Measurements from ENCODE around the gene IL9R. TPM values are rescaled to one million over a fixed set of nuclear protein-coding genes. Genes with fewer than 3 reads are reported as not detected.

Gene IL9R
- total and polyA plus RNA-seq, 9 of the 15 experiments (the other 6 are each of a cell fraction or from before 2014, with no cell fraction given) = 0.58 to 2.7 (median 1.6) TPM

DNA sequence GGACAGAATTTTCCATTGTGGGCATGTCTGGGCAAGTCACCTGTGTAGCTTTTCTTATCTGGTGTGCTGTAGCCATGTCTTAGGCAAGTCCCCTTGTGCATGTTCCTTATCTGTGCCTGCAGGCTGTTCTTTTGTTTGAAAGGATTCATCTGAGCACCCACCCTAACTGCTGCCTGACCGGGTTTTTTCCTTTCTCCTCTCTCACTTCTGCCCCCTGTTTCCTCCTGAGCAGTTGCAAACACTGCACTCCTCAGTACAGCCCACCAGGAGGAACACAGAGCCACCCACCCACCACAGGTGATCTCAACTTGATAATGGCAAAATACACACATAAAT, 29.2 kb upstream of the IL9R start (continued):
- TF ChIP-seq SLC30A9 (CRISPR knock-in tag; IDR thresholded peaks at IDR 0.05) (no peak), FOXK1 (CRISPR knock-in tag; IDR thresholded peaks at IDR 0.05; ENCODE audit: borderline replicate concordance) (no peak), ZBTB1 (CRISPR knock-in tag; IDR thresholded peaks at IDR 0.05; ENCODE audit: borderline replicate concordance, low read depth) (no peak), STAG1 (CRISPR knock-in tag; IDR thresholded peaks at IDR 0.05; ENCODE audit: borderline replicate concordance) (no peak), CBFA2T2 (conservative IDR thresholded peaks at IDR 0.05) (peak; percentile 70), ZKSCAN3 (CRISPR knock-in tag; IDR thresholded peaks at IDR 0.05) (no peak), MAX (CRISPR knock-in tag; IDR thresholded peaks at IDR 0.05) (no peak), BCOR (IDR thresholded peaks at IDR 0.05) (no peak), SRSF9 (IDR thresholded peaks at IDR 0.05; ENCODE audit: borderline replicate concordance, low read depth, low read length) (no peak), RBM22 (IDR thresholded peaks at IDR 0.05; ENCODE audit: low read depth, low read length, poor library complexity, severe bottlenecking) (no peak), ZNF76 (CRISPR knock-in tag; IDR thresholded peaks at IDR 0.05; ENCODE audit: borderline replicate concordance) (no peak), MBD1 (CRISPR knock-in tag; IDR thresholded peaks at IDR 0.05) (no peak), CBX3 (IDR thresholded peaks at IDR 0.05; ENCODE audit: borderline replicate concordance in 1 of 2, low read length in 2 of 2) (peak in 1 of 2 experiments; percentile 64; a peak in 1 of 3 replicates), KDM1A (IDR thresholded peaks at IDR 0.05) (peak; percentile 69 to 74)
- TF ChIP-seq, protein P1, sequence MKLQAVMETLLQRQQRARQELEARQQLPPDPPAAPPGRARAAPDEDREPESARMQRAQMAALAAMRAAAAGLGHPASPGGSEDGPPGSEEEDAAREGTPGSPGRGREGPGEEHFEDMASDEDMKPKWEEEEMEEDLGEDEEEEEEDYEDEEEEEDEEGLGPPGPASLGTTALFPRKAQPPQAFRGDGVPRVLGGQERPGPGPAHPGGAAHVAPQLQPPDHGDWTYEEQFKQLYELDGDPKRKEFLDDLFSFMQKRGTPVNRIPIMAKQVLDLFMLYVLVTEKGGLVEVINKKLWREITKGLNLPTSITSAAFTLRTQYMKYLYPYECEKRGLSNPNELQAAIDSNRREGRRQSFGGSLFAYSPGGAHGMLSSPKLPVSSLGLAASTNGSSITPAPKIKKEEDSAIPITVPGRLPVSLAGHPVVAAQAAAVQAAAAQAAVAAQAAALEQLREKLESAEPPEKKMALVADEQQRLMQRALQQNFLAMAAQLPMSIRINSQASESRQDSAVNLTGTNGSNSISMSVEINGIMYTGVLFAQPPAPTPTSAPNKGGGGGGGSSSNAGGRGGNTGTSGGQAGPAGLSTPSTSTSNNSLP (IDR thresholded peaks at IDR 0.05; ENCODE audit: borderline replicate concordance, low read depth, low read length) = no peak
- TF ChIP-seq, protein P2, sequence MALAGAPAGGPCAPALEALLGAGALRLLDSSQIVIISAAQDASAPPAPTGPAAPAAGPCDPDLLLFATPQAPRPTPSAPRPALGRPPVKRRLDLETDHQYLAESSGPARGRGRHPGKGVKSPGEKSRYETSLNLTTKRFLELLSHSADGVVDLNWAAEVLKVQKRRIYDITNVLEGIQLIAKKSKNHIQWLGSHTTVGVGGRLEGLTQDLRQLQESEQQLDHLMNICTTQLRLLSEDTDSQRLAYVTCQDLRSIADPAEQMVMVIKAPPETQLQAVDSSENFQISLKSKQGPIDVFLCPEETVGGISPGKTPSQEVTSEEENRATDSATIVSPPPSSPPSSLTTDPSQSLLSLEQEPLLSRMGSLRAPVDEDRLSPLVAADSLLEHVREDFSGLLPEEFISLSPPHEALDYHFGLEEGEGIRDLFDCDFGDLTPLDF (CRISPR knock-in tag; IDR thresholded peaks at IDR 0.05) = no peak
- TF ChIP-seq, protein P3, sequence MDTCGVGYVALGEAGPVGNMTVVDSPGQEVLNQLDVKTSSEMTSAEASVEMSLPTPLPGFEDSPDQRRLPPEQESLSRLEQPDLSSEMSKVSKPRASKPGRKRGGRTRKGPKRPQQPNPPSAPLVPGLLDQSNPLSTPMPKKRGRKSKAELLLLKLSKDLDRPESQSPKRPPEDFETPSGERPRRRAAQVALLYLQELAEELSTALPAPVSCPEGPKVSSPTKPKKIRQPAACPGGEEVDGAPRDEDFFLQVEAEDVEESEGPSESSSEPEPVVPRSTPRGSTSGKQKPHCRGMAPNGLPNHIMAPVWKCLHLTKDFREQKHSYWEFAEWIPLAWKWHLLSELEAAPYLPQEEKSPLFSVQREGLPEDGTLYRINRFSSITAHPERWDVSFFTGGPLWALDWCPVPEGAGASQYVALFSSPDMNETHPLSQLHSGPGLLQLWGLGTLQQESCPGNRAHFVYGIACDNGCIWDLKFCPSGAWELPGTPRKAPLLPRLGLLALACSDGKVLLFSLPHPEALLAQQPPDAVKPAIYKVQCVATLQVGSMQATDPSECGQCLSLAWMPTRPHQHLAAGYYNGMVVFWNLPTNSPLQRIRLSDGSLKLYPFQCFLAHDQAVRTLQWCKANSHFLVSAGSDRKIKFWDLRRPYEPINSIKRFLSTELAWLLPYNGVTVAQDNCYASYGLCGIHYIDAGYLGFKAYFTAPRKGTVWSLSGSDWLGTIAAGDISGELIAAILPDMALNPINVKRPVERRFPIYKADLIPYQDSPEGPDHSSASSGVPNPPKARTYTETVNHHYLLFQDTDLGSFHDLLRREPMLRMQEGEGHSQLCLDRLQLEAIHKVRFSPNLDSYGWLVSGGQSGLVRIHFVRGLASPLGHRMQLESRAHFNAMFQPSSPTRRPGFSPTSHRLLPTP (IDR thresholded peaks at IDR 0.05; ENCODE audit: borderline replicate concordance, extremely low read depth, insufficient read length) = no peak
- TF ChIP-seq, protein P4, sequence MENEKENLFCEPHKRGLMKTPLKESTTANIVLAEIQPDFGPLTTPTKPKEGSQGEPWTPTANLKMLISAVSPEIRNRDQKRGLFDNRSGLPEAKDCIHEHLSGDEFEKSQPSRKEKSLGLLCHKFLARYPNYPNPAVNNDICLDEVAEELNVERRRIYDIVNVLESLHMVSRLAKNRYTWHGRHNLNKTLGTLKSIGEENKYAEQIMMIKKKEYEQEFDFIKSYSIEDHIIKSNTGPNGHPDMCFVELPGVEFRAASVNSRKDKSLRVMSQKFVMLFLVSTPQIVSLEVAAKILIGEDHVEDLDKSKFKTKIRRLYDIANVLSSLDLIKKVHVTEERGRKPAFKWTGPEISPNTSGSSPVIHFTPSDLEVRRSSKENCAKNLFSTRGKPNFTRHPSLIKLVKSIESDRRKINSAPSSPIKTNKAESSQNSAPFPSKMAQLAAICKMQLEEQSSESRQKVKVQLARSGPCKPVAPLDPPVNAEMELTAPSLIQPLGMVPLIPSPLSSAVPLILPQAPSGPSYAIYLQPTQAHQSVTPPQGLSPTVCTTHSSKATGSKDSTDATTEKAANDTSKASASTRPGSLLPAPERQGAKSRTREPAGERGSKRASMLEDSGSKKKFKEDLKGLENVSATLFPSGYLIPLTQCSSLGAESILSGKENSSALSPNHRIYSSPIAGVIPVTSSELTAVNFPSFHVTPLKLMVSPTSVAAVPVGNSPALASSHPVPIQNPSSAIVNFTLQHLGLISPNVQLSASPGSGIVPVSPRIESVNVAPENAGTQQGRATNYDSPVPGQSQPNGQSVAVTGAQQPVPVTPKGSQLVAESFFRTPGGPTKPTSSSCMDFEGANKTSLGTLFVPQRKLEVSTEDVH (IDR thresholded peaks at IDR 0.05; ENCODE audit: low read depth, partially characterized antibody) = no peak
